IMR-90 (cell line): Measurements from ENCODE around the gene CLIC5.

Experiments used
- CEBPB ChIP-seq: IDR thresholded peaks from 2 replicates; pipeline ENCODE4 v1.6.1; 2012; ENCODE audit warnings: low read depth, low read length, improper control_type of control experiment
- CHD1 ChIP-seq: IDR thresholded peaks from 2 replicates; pipeline ENCODE4 v1.6.1; 2012; ENCODE audit warnings: low read depth, low read length, improper control_type of control experiment
- FOS ChIP-seq: fragments of 150-350 bp; IDR thresholded peaks from 2 replicates; pipeline ENCODE4 v1.6.1; 2016; ENCODE audit warnings: low read depth, low read length
- MAFK ChIP-seq: IDR thresholded peaks from 2 replicates; pipeline ENCODE4 v1.6.1; 2012; ENCODE audit warnings: low read depth, low read length, improper control_type of control experiment
- MAZ ChIP-seq: IDR thresholded peaks from 2 replicates; pipeline ENCODE4 v1.6.1; 2012; ENCODE audit warnings: low read depth, mild to moderate bottlenecking, low read length, improper control_type of control experiment, moderate library complexity, borderline replicate concordance
- MXI1 ChIP-seq: IDR thresholded peaks from 2 replicates; pipeline ENCODE4 v1.6.1; 2012; ENCODE audit warnings: low read depth, mild to moderate bottlenecking, low read length, moderate library complexity, borderline replicate concordance
- NFE2L2 ChIP-seq: fragments of 150-350 bp; IDR thresholded peaks from 2 replicates; pipeline ENCODE4 v1.6.1; 2016; ENCODE audit warnings: low read depth, mild to moderate bottlenecking, low read length
- POLR2A ChIP-seq: IDR thresholded peaks from 2 replicates; pipeline ENCODE4 v1.6.1; 2012; ENCODE audit warnings: mild to moderate bottlenecking, low read depth, low read length
- RAD21 ChIP-seq: IDR thresholded peaks from 2 replicates; pipeline ENCODE4 v1.6.1; 2012; ENCODE audit warnings: low read length, improper control_type of control experiment
- RCOR1 ChIP-seq: IDR thresholded peaks from 2 replicates; pipeline ENCODE4 v1.6.1; 2012; ENCODE audit warnings: mild to moderate bottlenecking, low read length, improper control_type of control experiment; ENCODE audit not compliant: insufficient replicate concordance
- SMC3 ChIP-seq: fragments of 150-350 bp; IDR thresholded peaks from 2 replicates; pipeline ENCODE4 v1.6.1; 2016; ENCODE audit warnings: low read depth, mild to moderate bottlenecking, antibody characterized with exemption, low read length, moderate library complexity
- TF ChIP-seq, protein P1 (sequence below): conservative IDR thresholded peaks from 2 replicates; pipeline ENCODE4 v1.5.1; 2012; ENCODE audit warnings: mild to moderate bottlenecking, low read depth, low read length, improper control_type of control experiment

GRCh38 chr6:45946887-45947286 lies 68.8 kb downstream of the CLIC5 start:
- TF ChIP-seq, protein P1, sequence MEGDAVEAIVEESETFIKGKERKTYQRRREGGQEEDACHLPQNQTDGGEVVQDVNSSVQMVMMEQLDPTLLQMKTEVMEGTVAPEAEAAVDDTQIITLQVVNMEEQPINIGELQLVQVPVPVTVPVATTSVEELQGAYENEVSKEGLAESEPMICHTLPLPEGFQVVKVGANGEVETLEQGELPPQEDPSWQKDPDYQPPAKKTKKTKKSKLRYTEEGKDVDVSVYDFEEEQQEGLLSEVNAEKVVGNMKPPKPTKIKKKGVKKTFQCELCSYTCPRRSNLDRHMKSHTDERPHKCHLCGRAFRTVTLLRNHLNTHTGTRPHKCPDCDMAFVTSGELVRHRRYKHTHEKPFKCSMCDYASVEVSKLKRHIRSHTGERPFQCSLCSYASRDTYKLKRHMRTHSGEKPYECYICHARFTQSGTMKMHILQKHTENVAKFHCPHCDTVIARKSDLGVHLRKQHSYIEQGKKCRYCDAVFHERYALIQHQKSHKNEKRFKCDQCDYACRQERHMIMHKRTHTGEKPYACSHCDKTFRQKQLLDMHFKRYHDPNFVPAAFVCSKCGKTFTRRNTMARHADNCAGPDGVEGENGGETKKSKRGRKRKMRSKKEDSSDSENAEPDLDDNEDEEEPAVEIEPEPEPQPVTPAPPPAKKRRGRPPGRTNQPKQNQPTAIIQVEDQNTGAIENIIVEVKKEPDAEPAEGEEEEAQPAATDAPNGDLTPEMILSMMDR = no peak
- TF ChIP-seq POLR2A = no peak
- no peak for TF ChIP-seq SMC3
- no peak for TF ChIP-seq MAZ
- no peak for TF ChIP-seq CHD1
- no peak for TF ChIP-seq CEBPB
- no peak for TF ChIP-seq MAFK
- no peak for TF ChIP-seq MXI1
- TF ChIP-seq NFE2L2 = no peak
- TF ChIP-seq FOS = no peak
- TF ChIP-seq RCOR1 = no peak
- no peak for TF ChIP-seq RAD21
